Activated CD8-positive, alpha-beta T cell treated with anti-CD3 and anti-CD28 coated beads for 36 hours (primary cell): ENCODE measurements around the gene CAPG. TPM values are rescaled to one million over a fixed set of nuclear protein-coding genes. Genes with fewer than 3 reads are reported as not detected.

Experiments
- ATAC-seq: fragments of 200-7000 bp; cut with Tn5 transposase; one replicate; pipeline ENCODE4 v1.10.0; 2021; ENCODE audit warnings: mild to moderate bottlenecking, moderate library complexity
- CTCF ChIA-PET: fragments of 350-600 bp; sonication (Branson Sonifier 250); formaldehyde crosslinking; loops from one replicate; lab custom pipeline; 2021; ENCODE audit warnings: antibody characterized with exemption; lab: Charles Lee
- POLR2A ChIA-PET: fragments of 350-600 bp; sonication (Branson Sonifier 250); formaldehyde crosslinking; loops from one replicate; lab custom pipeline; 2021; ENCODE audit warnings: antibody characterized with exemption; lab: Charles Lee
- DNase-seq: peaks from one replicate; pipeline ENCODE4 v3.0.0-alpha.2; 2020
- H3K27ac Mint-ChIP-seq: one replicate; pipeline ENCODE4 v1.8.0; 2021; ENCODE audit warnings: mild to moderate bottlenecking, mixed read lengths
- H3K27me3 Mint-ChIP-seq: one replicate; pipeline ENCODE4 v1.8.0; 2021; ENCODE audit warnings: mixed read lengths
- H3K36me3 Mint-ChIP-seq: one replicate; pipeline ENCODE4 v1.8.0; 2021; ENCODE audit warnings: low read depth, mixed read lengths
- H3K4me1 Mint-ChIP-seq: one replicate; pipeline ENCODE4 v1.8.0; 2021; ENCODE audit warnings: low read depth, mixed read lengths
- H3K4me3 Mint-ChIP-seq: one replicate; pipeline ENCODE4 v1.8.0; 2021; ENCODE audit warnings: mild to moderate bottlenecking, moderate library complexity, mixed read lengths
- H3K9me3 Mint-ChIP-seq: one replicate; pipeline ENCODE4 v1.8.0; 2021; ENCODE audit warnings: mixed read lengths
- CTCF ChIP-seq: fragments of 200-600 bp; IDR thresholded peaks from one replicate; pipeline ENCODE4 v1.8.0; 2022; ENCODE audit warnings: antibody characterized with exemption, mild to moderate bottlenecking
- intact Hi-C: fragments of 100-400 bp; cut with micrococcal nuclease; formaldehyde crosslinking; loops from one replicate; pipeline ENCODE4 v1.10.0; 2022
- total RNA-seq, 2 experiments: library from RNA; stranded (reverse); gene quantifications; one replicate each; pipeline ENCODE4 v1.2.3, GENCODE V29; 2021

Gene CAPG
- total RNA-seq, 2 experiments from 2014 or later, result 18.7 to 19.3 TPM

GRCh38 chr2:85431570-85432205 is 21.5 kb upstream of the CAPG start:
- no peak for ATAC-seq
- ChIA-PET CTCF (interaction anchor here (0.7 to 0.9 kb wide), 2 partner anchors 11 to 120 kb away, joined by 3 to 4 read pairs; no protein-coding TSS in a partner anchor), POLR2A (interaction anchor here (0.9 to 24.1 kb wide), 2 partner anchors 13 to 110 kb away, joined by 3 to 382 read pairs; partner anchors contain the start of gene MAT2A)
- Mint-ChIP-seq H3K27me3 (no peaks in the 10 kb centered on the region), H3K27ac (no peak overlapping the region), H3K36me3 (no peaks in the 10 kb centered on the region), H3K4me3 (no peak overlapping the region), H3K9me3 (no peaks in the 10 kb centered on the region), H3K4me1 (peaks cover 10% of the 10 kb centered on the region)
- no peak for TF ChIP-seq CTCF
- intact Hi-C loops, result no loop called here
- no peak for DNase-seq

- intact Hi-C loops, result no loop called here
- no peak overlapping the region for H3K4me3 Mint-ChIP-seq
- ATAC-seq, result no peak
- H3K27me3 Mint-ChIP-seq, result no peaks in the 10 kb centered on the region
- H3K4me1 Mint-ChIP-seq, result peaks cover 10% of the 10 kb centered on the region
- POLR2A ChIA-PET, result interaction anchor here (0.9 to 24.1 kb wide), 3 partner anchors 12 to 111 kb away, joined by 3 to 382 read pairs (median 3); partner anchors contain the start of gene MAT2A
- no peaks in the 10 kb centered on the region for H3K9me3 Mint-ChIP-seq
- no peak for DNase-seq
- H3K27ac Mint-ChIP-seq, result no peak overlapping the region
- CTCF ChIA-PET, result interaction anchor here (3.4 kb wide), 1 partner anchor 11 kb away, joined by 25 read pairs; no protein-coding TSS in a partner anchor
- TF ChIP-seq CTCF, result no peak
- no peaks in the 10 kb centered on the region for H3K36me3 Mint-ChIP-seq
These were observed 20.8 kb upstream of the CAPG start for GRCh38 chr2:85430752-85431569.

- Mint-ChIP-seq H3K27ac (no peak overlapping the region), H3K4me3 (no peak overlapping the region), H3K9me3 (no peaks in the 10 kb centered on the region), H3K27me3 (no peaks in the 10 kb centered on the region), H3K4me1 (peaks cover 10% of the 10 kb centered on the region), H3K36me3 (no peaks in the 10 kb centered on the region)
- no peak for TF ChIP-seq CTCF
- CTCF ChIA-PET, result interaction anchor here (0.8 to 3.4 kb wide), 2 partner anchors 10 to 122 kb away, joined by 3 to 25 read pairs; no protein-coding TSS in a partner anchor
- no peak for ATAC-seq
- no peak for DNase-seq
- intact Hi-C loops, result no loop called here
- POLR2A ChIA-PET, result interaction anchor here (0.9 to 24.1 kb wide), 4 partner anchors 8 to 112 kb away, joined by 3 to 382 read pairs (median 10); partner anchors contain the start of gene MAT2A
These were observed 19.7 kb upstream of the CAPG start for GRCh38 chr2:85429924-85430289.

DNA sequence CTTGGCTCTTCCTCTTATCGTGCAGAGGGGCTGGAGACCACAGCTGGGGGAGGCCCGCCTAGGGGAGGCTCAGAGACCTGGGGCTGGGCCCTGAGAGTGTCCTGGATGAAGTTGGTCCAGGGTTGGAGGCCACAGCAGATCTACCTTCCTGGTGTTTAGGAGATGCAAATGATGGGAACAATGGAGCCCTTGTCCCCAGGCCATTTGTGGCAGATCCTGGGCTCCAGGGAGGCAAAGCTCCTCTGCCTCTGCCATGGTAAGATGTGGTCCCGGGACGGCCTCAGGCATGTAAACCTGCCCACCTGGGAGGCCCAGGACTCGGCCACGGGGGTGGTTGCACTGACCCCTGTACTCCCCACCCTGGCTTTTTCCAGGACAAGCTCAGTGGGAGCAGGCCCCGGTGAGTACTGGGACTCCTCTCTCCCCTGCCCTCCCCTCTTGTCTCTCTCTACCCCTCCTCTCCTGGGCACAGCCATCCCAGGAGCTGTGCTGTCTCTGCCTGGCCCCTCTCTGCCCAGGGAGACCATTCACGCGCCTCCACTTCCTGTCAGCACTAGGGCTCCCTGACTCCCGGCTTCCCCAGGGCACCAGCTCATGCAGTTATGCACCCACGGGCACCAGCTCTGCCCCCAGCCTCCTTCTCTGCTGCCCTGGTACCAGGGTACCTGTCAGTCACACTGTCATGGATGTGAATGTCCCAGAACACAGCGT is 19.2 kb upstream of the CAPG start:
- Mint-ChIP-seq H3K27ac (no peak overlapping the region), H3K9me3 (no peaks in the 10 kb centered on the region), H3K4me1 (peaks cover 10% of the 10 kb centered on the region), H3K36me3 (no peaks in the 10 kb centered on the region), H3K4me3 (no peak overlapping the region), H3K27me3 (no peaks in the 10 kb centered on the region)
- CTCF ChIA-PET, result interaction anchor here (0.8 to 3.4 kb wide), 4 partner anchors 9 to 123 kb away, joined by 3 to 25 read pairs (median 8); no protein-coding TSS in a partner anchor
- peak; percentile 27 for ATAC-seq
- TF ChIP-seq CTCF, result no peak
- no peak for DNase-seq
- POLR2A ChIA-PET, result interaction anchor here (0.7 to 24.1 kb wide), 7 partner anchors 9 to 167 kb away, joined by 3 to 382 read pairs (median 4); partner anchors contain the start of gene MAT2A
- intact Hi-C loops, result no loop called here
